GM12801 (cell line): Measurements from ENCODE around the gene SP2.

Experiments
- TF ChIP-seq, protein P1 (sequence below): IDR thresholded peaks from one replicate; pipeline ENCODE4 v1.5.1; 2011; ENCODE audit warnings: control low read depth; ENCODE audit not compliant: insufficient read length; ENCODE audit errors: extremely low read depth

Gene SP2

GRCh38 chr17:47896672-47897490 is 845 bp downstream of the SP2 start:
- TF ChIP-seq, protein P1, sequence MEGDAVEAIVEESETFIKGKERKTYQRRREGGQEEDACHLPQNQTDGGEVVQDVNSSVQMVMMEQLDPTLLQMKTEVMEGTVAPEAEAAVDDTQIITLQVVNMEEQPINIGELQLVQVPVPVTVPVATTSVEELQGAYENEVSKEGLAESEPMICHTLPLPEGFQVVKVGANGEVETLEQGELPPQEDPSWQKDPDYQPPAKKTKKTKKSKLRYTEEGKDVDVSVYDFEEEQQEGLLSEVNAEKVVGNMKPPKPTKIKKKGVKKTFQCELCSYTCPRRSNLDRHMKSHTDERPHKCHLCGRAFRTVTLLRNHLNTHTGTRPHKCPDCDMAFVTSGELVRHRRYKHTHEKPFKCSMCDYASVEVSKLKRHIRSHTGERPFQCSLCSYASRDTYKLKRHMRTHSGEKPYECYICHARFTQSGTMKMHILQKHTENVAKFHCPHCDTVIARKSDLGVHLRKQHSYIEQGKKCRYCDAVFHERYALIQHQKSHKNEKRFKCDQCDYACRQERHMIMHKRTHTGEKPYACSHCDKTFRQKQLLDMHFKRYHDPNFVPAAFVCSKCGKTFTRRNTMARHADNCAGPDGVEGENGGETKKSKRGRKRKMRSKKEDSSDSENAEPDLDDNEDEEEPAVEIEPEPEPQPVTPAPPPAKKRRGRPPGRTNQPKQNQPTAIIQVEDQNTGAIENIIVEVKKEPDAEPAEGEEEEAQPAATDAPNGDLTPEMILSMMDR = no peak

GRCh38 chr17:47897561-47897960 is 1.5 kb downstream of the SP2 start:
- TF ChIP-seq, protein P1 = no peak

- TF ChIP-seq, protein P1 = no peak
Observed at GRCh38 chr17:47898241-47898640, 2.2 kb downstream of the SP2 start.

GRCh38 chr17:47899643-47900042 is 3.6 kb downstream of the SP2 start:
- TF ChIP-seq, protein P1 = no peak

GRCh38 chr17:47901423-47901822 is 5.4 kb downstream of the SP2 start:
- TF ChIP-seq, protein P1 = no peak

- TF ChIP-seq, protein P1 = no peak
Observed at GRCh38 chr17:47902039-47902744, 6.2 kb downstream of the SP2 start.

DNA sequence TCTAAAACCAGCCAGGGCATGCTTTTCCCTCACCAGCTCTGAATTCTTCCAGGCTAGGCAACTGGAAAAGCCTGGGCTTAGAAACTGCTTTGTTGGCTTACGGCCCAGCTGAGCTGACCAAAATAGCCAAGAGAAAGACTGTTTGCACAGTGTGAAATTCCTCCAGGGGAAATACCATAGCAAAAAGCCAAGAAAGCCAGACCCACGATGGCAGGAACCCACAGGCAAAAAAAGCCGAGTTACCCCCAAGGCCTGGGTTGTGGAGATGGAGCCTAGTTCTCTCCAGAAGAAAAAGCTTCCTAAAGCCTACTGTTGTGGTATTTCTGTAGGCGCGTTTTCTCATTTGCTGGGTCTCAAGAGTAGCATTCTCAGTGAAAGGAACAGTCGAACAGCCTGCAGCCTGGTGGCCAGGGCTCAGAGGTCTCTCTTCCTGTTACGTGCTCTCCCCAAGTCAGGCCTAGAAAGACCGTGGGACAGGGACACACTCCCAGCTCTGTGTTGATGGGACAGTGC is 9.2 kb downstream of the SP2 start:
- TF ChIP-seq, protein P1 = no peak
